ENCODE data around the gene COL12A1.

The COL12A1 gene

DNA sequence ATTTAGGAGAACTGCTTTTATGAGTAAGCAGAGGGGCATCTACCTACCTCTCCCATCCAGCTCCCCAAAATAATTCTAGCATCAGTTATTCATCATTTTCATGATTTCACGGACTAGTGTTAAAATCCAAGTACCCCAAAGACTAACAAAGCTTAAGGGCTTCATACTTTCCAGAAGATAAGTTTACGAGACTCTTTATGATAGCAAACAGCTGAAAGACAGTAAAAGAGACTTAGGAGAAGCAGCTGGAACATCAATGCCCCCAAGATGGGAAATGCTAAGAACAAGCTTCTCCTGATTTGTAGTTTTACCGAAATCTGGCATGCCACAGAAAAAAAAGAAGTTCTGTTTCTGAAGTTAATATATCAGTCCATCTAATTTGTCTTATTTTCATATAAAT, 70.0 kb downstream of the COL12A1 start:
- no peak for DNase-seq

GRCh38 chr6:75135450-75135849, 70.4 kb downstream of the COL12A1 start:
- DNase-seq = no peak

DNA sequence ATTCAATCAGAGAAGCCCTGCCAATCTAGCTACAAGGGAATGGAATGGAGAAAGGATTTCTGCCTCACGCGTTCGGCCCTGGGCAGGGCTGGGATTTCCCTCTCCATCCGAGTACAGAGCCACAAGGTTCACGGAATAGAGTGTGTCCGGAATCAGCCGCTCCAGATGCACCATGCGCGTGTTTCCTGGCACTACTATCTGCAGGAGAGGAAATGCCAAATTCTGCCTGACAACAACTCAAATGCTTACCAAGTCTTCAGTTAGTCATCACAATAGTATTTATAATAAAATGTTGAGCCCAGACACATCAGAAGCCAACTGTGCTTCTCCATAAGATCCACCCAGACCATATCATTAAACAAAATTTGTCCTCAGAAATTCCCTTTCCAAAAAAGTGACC, 75.1 kb downstream of the COL12A1 start:
- no peak for DNase-seq

DNA sequence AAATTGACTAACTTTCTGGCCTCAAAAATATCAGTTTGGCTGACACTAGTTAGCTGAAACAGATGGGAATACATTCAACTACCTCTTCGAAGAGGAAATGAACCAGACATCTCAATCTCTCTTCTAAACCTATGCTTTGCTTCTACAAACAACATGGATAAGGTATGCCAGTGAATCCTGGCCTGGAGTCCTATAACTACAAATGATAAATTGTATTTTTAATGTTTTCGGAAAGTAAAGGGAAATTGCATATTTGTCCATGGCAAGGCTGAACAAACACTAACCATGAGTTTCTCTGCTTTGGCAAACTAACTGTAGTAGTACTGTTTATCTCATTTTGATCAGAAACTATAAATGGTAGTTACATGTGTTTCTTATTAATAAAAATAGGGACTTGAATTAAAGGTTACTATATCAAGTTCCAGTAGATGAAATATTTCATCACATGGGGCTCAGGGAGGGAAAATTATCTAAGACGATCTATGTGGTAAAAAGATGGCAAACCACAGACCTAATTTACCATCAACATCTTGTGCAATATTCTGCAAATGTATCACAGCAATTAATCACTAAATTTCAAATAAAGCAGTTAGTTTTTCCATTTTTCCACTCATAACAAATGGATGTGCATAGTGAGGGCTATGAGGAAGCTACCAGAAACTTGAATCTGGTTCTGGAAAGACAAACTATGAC, 76.8 kb downstream of the COL12A1 start:
- no peak for DNase-seq

- DNase-seq = no peak
Measured at GRCh38 chr6:75126518-75126917, 79.3 kb downstream of the COL12A1 start.

DNA sequence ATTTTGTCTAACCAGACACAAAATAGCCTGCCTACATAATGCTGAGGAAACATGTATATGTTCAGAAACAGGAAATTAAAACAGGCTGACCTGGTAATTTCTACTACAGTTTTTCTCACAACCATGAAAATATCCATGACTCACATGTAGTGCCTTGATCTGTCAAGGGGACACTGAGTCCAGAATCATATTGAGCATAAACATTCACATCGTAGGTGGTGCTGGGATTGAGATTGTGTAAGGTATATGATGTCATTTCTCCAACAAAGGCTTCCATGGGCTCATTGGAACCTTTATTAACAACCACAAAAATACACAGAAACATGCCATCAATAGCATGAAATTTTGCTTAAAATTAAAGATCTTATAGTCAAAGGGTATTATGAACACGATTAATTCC, 80.9 kb downstream of the COL12A1 start:
- no peak for DNase-seq

DNA sequence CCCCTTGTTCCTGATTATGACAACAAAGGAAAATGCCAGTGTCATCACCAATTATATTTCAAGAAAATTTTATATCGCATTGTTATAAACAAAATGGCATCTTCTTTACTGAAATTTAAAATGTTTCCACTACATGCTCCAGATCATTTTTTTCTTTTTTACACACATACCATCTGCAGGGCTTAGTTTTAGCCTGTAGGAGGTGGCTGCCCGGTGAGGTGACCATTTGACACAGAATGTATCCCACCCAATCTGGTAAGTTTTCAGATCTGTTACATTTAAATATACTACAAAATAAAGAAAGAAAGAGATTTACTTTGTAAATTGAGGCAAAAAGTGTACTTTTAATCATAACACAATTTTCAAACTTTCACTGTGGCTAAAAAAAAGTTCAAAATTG, 81.8 kb downstream of the COL12A1 start:
- no peak for DNase-seq

DNA sequence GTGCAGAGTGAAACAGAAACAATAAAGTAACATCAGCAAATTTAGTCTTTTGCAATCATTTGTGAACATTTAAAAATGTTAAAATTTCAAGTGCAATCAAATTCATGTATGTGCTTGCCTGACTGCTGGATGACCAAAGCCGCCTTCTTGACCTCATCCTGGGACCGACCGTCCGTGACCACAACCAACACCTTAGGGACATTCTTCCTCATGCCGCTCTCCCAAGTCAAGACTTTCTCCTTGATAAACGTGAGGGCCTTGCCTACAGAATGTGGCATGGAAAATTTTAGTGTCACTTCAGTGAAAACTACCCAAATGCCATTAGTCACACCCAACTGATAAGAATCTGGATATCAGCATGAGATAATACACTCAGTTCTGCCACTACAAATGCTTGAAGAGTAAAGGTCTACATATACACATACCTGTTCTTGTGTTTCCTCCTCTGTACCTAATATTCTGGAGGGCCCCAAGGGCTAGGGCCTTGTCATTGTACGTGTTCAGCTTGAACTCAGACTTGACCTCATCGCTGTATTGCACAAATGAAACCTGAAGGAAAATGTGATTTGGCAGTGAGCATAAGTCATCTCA, 86.8 kb downstream of the COL12A1 start:
- DNase-seq = no peak

DNA sequence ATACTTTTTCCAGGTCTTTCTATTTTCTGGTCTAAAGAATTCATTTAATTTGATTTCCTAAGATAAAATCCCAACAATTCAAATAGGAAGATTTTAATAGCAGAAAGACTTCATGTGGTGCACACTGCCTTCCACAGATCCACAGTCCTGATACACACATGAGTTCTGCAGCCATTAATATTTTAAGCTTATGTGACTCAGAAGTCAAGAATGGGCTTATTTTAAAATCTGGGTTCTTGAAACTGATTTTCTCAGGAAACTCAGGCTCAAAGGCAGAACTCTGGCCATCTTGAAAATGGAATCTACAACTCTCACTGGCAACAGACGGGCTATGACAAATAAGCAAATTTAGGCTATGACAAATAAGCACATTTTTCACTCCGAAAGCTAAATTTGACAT, 88.2 kb downstream of the COL12A1 start:
- DNase-seq = no peak

GRCh38 chr6:75116946-75117345, 88.9 kb downstream of the COL12A1 start:
- DNase-seq = no peak

- DNase-seq = no peak
Measured at GRCh38 chr6:75115481-75115880, 90.4 kb downstream of the COL12A1 start.

GRCh38 chr6:75114806-75115205, 91.0 kb downstream of the COL12A1 start:
- DNase-seq = no peak

GRCh38 chr6:75114195-75114594, 91.7 kb downstream of the COL12A1 start:
- DNase-seq = no peak

DNA sequence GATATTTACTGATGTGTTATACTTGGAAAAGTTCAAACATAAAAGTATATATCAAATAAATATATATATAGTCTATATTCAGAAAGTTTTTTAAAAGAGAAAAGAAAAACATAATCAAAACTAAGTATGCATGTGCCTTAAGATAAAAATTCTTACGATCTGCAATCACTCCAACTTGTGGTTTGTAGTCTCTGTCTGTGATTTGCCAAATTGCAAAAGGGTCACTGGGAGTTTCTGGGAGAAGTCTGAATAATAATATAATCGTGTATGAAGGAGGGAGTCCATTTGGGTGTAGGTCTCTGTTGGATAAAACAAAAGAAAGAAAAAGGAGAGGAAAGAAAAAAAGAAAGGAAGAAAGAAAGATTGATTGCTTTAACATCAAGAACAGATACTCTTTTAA, 92.4 kb downstream of the COL12A1 start:
- DNase-seq = no peak

GRCh38 chr6:75109765-75110164, 96.1 kb downstream of the COL12A1 start:
- DNase-seq = no peak

GRCh38 chr6:75109022-75109421, 96.8 kb downstream of the COL12A1 start:
- no peak for DNase-seq

DNA sequence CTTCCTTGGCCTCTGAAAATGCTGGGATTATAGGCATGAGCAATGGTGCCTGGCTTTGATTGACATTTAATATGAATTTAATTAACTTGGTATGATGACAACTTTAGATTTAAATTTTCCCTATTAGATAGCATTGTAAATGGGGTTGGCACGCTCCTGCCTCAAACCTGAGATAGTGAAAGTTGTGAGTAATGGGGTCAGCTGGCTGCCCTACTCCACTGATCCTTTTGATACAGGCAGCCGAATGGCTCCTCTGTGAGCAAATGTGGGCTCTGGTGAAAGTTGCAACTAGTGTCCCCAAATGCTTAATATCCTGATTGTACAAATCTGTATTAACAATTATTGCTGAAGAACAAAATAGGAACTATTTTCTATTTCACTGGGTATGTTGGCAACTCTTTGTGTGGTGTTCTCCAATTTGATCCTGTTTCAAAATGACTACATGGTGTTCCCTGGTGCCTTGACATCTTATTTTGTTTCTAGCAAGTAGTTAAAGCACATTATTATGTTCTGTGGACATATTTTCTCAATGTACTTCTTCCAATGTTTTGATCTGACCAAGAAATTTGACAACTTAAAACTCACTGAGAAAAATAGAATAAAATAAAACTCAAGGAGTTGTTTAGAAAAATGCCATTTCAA, 97.4 kb downstream of the COL12A1 start:
- DNase-seq = no peak

GRCh38 chr6:75107913-75108312, 97.9 kb downstream of the COL12A1 start:
- no peak for DNase-seq

GRCh38 chr6:75106426-75106825, 99.4 kb downstream of the COL12A1 start:
- DNase-seq = no peak

- no peak for DNase-seq
Measured at GRCh38 chr6:75103431-75103830, 102.4 kb downstream of the COL12A1 start.

GRCh38 chr6:75102301-75102700, 103.6 kb downstream of the COL12A1 start:
- no peak for DNase-seq

GRCh38 chr6:75101896-75102295, 104.0 kb downstream of the COL12A1 start:
- DNase-seq = no peak

DNA sequence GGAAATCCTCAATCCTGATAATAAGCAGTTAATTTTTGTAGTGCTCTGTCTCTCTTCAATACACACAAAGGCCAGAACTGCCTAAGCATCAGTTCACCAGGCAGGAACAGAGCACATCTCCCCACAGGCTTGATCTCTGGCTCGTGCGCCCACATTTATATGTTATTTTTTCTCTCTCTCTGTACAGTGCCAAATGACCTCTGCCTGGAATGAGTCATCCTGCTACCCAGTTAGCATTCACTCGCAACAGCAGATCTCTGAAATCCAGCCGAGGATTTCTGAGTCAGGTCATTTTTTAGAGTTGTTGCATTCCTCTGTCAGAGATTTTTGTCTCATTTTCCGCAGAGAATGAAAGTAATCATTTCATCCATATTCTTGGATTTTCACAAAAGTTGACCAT, 107.1 kb downstream of the COL12A1 start:
- DNase-seq = no peak

DNA sequence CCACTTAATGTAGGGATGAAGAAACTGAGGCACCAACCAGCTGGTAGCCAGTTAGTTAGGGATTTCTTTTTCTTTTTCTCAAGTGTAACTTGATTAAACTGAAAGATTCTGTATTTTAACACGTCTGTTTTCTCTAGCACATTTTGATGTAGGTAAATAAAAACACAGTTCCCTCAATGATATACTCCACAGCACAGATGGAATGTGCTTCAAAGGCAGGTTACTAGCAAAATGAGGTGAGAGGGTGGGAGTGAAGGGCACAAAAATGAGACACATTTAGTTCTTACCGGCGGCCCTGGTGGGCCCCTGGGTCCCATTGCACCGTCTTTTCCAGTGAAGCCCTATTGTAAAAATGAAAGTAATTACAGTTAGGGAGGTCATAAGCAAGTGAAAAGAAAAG, 108.9 kb downstream of the COL12A1 start:
- no peak for DNase-seq

Measured in NCI-H2029 (cell line).